Fibroblast of skin of left biceps (primary cell): Measurements from ENCODE around the gene SLC22A23.
"Not testable (repeated sequence)": the region's sequence is repeated elsewhere in the genome, so short reads cannot be mapped to it uniquely, and the experiment has no call there.

Source experiments
- DNase-seq, 2 experiments: peaks; one replicate each; pipeline ENCODE4 v3.0.0-alpha.2; 2013; ENCODE audit warnings: low read depth in 2 of 2

The SLC22A23 gene

DNA sequence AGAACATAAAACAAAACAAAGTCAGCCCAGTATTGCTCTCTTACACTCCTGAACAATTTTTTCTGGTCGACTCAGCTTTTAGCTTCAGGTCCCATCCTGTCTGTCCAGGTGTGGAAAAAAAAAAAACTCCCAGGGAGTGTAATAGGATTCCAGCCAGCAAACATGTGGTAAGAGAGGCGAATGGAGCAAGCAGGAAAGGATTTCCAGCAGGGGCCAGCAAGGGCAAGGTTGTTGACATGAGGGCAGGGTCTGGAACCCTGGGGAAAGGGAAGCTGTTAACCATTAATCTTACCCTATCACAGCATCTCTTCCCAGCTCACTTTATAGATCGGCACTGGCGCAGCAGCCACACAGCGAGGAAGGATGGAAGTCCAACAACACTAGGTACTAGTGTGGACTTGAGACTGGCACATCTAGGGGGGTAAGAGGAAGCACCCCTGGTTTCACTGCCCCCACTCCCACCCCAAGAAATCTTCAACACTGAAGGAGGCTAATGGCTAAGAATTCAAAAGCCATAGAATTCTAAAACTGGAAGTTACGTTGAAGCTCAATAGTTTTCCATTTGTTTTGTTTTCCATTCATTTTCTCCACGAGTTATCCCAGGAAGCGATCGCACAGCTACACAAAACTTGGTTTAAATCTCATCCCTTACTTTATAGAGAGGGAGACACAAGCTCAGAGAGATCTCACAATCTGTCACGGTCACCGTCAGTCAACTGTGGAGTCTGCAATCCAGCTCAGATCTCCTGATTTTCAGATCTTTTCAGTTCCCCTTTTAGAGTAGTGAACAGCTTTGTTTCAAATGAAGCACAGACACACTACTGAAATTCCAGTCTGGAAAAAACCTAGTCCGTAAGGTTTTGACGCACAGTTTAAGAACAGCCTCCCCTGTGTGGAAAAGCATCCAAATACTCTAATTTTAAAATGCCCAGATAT is 53.3 kb downstream of the SLC22A23 start:
- no peak for DNase-seq

DNA sequence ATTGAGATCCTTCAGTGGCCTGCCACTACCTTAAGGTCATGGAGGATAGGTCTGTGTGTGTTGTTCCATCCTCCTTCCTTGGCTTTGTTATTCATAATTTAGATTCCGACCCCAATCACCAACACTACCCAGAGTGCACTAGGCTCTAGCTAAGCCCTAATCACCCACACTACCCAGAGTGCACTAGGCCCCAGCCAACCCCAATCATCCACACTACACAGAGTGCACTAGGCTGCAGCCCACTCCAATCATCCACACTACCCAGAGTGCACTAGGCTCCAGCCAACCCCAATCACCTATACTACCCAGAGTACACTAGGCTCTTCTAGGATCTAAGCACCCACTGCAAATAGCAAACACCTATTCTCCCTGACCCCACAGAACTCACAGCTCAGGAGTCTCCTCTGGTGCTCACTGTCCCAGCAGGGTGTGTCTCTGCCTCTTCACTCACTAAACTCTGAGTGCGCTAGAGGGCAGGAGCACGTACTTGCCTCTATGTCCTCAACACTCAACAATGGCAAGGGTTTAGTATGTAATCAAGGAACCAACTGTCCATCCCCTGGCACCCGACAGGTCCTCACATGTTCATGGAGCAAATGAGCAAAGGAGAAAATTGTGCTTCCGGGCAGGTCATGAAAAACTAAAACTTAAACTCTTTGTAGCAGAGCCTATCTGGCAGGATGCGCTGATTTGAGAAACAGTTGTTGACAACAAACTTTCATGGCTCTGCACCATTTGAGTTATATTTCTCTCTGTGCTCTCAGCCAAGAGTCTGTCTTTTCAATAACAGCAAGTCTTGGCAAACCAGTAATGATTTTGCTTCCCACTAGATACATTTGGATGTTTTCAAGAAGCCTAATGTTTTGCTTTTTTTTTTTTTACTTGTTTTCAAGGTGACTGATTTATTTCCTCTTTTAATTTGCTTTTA is 54.3 kb downstream of the SLC22A23 start:
- no peak for DNase-seq

GRCh38 chr6:3400162-3400561 is 56.7 kb downstream of the SLC22A23 start:
- no peak for DNase-seq

- no peak for DNase-seq
These were observed 57.8 kb downstream of the SLC22A23 start for GRCh38 chr6:3398755-3399696.

GRCh38 chr6:3398165-3398562 is 58.7 kb downstream of the SLC22A23 start:
- DNase-seq: no peak

GRCh38 chr6:3397229-3398164 is 59.4 kb downstream of the SLC22A23 start:
- DNase-seq: no peak

DNA sequence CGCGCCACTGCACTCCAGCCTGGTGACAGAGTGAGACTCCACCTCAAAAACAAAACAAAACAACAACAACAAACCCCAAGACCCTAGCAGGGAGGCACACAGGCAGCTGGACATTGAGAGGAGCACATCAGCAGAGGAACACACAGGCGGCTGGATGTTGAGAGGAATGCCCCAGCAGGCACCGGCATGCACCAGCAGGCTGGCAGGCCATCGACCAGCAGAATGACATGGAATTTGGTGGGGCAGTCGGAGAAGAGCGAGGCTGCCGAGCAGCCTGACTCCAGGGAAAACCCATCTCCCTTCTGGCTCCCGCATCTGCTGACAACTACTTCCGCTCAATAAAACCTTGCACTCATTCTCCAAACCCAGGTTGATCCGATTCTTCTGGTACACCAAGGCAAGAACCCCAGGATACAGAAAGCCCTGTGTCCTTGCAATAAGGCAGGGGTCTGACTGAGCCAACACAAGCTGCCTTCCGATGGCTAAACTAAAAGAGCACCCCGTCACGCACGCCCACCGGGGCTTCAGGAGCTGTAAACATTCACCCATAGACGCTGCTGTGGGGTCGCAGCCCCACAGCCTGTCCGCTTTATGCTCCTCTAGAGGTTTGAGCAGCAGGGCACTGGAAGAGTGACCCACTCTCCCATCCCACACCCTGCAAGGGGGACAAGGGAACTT is 60.2 kb downstream of the SLC22A23 start:
- DNase-seq: no peak

DNA sequence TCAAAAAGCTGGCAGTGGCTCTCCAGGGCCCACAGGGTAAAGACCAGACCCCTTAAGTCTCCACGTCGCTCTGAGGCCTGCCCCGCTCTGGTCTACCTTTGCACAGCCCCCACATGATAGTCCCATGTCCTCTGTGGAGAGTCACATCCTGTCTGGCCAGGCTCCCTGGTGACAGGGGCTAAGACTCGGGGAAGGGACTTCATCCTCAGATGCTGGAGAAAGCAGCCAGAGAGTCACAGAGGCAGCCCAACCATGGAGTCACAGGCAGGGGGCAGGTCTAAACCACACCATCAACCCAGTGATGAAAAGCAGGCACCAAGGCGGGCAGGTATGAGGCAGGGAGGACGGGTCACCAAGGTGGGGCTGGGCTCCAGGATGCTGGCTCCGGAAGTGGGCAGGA is 62.2 kb downstream of the SLC22A23 start:
- DNase-seq: no peak

DNA sequence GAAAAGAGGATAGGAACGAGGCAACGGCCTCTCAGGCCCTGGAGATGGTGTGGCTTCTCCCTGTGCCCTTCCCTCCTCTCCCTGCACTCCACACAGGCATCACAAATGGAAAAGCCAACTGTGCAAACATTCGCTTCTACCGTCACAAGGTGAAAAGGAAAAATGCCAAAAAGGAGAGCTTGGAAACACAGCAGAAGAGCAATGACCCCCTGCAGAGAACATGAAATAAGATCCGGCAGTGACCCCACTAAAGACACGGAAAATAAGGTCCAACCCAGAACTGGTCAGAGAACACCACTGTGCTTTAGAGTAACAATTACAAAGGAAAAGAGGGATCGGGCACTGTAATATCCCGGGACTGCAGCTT is 63.0 kb downstream of the SLC22A23 start:
- no peak for DNase-seq

- no peak for DNase-seq
These were observed 63.7 kb downstream of the SLC22A23 start for GRCh38 chr6:3392930-3393835.

- no peak for DNase-seq
These were observed 64.9 kb downstream of the SLC22A23 start for GRCh38 chr6:3391902-3392458.

DNA sequence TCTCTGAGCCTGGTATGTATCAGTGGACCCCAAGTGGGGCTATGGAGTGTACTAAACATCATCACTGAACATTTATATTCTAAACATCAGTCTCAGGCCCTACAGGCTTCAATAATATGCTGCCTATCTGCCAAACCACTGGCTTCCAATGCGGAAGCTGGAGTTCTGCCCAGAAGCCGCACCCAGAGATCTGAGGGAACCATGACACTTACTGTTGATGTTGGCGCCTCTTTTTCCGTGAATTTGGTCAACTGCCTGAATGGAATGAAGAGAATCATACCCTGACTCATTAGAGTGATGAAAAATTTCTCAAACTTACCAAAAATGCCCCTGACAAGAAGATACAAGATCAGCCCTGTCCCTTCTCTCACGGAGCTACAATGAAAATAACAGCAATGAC is 66.2 kb downstream of the SLC22A23 start:
- DNase-seq: peak; percentile 90 to 92

GRCh38 chr6:3389390-3390167 is 67.3 kb downstream of the SLC22A23 start:
- DNase-seq: peak in 1 of 2 experiments; percentile 24

DNA sequence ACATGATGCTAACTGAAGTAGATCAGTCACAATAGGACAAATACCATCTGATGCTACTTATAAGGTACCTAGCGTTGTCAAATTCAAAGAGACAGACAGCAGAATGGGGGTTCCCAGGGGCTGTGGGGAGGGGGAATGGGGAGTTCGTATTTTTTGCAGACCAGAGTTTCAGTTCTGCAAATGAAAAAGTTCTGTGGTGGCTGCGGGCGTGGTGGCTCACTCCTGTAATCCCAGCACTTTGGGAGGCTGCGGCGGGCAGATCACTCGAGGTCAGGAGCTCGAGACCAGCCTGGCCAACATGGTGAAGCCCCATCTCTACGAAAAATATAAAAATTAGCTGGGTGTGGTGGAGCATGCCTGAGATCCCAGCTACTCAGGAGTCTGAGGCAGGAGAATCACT is 68.1 kb downstream of the SLC22A23 start:
- DNase-seq: no peak

DNA sequence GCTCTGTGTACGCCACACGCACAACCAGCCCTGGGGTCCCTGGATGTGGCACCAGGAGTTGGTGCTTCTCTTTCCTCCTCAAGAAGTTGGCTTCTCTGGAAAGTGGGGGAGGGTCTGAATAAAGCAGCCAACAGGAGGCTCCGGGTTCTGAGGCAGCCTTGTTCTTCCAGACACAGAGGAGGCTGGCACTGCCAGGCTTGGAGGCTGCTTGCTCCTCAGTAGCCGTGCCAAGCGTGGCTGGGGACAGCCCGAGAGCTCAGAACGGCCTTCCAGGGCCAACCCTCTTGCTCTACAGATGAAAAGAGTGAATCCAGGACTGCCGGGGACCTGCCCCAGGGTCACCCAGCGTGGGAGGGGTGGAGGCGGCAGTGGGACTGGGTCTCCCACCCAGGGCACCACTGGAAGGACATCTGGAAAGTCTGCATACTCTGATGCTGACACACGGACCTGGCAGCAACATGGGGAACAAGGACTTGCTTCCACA is 70.4 kb downstream of the SLC22A23 start:
- DNase-seq: no peak

GRCh38 chr6:3385660-3386151 is 71.1 kb downstream of the SLC22A23 start:
- DNase-seq: no peak

- DNase-seq: not testable (repeated sequence)
These were observed 71.7 kb downstream of the SLC22A23 start for GRCh38 chr6:3385181-3385580.
